HCT116 (cell line): Measurements from ENCODE around the gene PPP2CA. TPM values are rescaled to one million over a fixed set of nuclear protein-coding genes. Genes with fewer than 3 reads are reported as not detected.

Experiments
- ATAC-seq: fragments of 200-7000 bp; cut with Tn5 transposase; 2 replicates; pipeline ENCODE4 v1.9.1; 2020; ENCODE audit warnings: mild to moderate bottlenecking, moderate library complexity
- BruUV-seq: library from RNA; stranded (reverse); fragments of 400-500 nt; replicated peaks from 2 replicates; lab custom pipeline; 2021; lab: Mats Ljungman, UMichigan
- CTCF ChIA-PET: fragments of 300-600 bp; sonication (Branson Sonifier 250); formaldehyde crosslinking; loops from one replicate; lab custom pipeline; 2021; ENCODE audit warnings: antibody characterized with exemption; lab: Charles Lee
- POLR2A ChIA-PET: fragments of 300-600, 350-600 bp; sonication (Branson Sonifier 250); formaldehyde crosslinking; loops from one replicate; lab custom pipeline; 2021; ENCODE audit warnings: antibody characterized with exemption; lab: Charles Lee
- RAD21 ChIA-PET, 2 experiments: fragments of 300-600 bp; sonication (Branson Sonifier 250); formaldehyde crosslinking; loops; one replicate each; lab custom pipeline; 2023; ENCODE audit warnings: low total read pairs in 2 of 2; ENCODE audit not compliant: uncharacterized antibody in 2 of 2, unreplicated experiment in 2 of 2, low non-redundant PET in 1 of 2; lab: Charles Lee
- DNase-seq: peaks from one replicate; pipeline ENCODE4 v3.0.0-alpha.2; 2010; ENCODE audit warnings: low read depth, low spot score
- H2AFZ ChIP-seq: fragments of 200-600 bp; shearing (Covaris generic), sonication (generic); 2 replicates; pipeline ENCODE4 v1.6.1; 2017; ENCODE audit warnings: low read depth, mixed run types, mixed read lengths, antibody characterized with exemption, low read length; ENCODE audit not compliant: poor library complexity, severe bottlenecking
- H3K27ac ChIP-seq: 2 replicates; pipeline ENCODE4 v1.5.1; 2012; ENCODE audit warnings: low read depth, low read length
- H3K27me3 ChIP-seq: fragments of 200-600 bp; sonication (generic); 2 replicates; pipeline ENCODE4 v1.6.1; 2016; ENCODE audit warnings: mixed run types, low read length, mixed read lengths; ENCODE audit not compliant: insufficient read depth
- H3K36me3 ChIP-seq, 2 experiments: fragments of 200-500 bp in 1 of 2; fragments of 200-600 bp in 1 of 2; sonication (Bioruptor generic) in 1 of 2; sonication (generic) in 1 of 2; 2 replicates each; pipeline versions ENCODE4 v1.5.1 to v1.6.1; 2014 to 2016; ENCODE audit warnings: low read length in 2 of 2, inconsistent platforms in 1 of 2, mixed read lengths in 1 of 2, mixed run types in 1 of 2; ENCODE audit not compliant: insufficient read depth in 2 of 2, control insufficient read depth in 1 of 2
- H3K4me1 ChIP-seq, 2 experiments: fragments of 200-600 bp in 1 of 2; sonication (generic) in 1 of 2; 2 replicates each; pipeline versions ENCODE4 v1.5.1 to v1.6.1; 2012 to 2017; ENCODE audit warnings: low read length in 2 of 2, inconsistent platforms in 1 of 2, mild to moderate bottlenecking in 1 of 2, mixed read lengths in 1 of 2, mixed run types in 1 of 2, moderate library complexity in 1 of 2; ENCODE audit not compliant: insufficient read depth in 2 of 2, control insufficient read depth in 1 of 2
- H3K4me2 ChIP-seq: fragments of 200-600 bp; sonication (generic); 2 replicates; pipeline ENCODE4 v1.6.1; 2017; ENCODE audit warnings: mixed run types, low read length, mixed read lengths
- H3K4me3 ChIP-seq, 2 experiments: fragments of 200-600 bp in 1 of 2; sonication (generic) in 1 of 2; replicated peaks in 1 of 2; 2 replicates each; pipeline ENCODE4 v1.5.1; 2011 to 2016; ENCODE audit warnings: low read length in 2 of 2, control low read depth in 1 of 2, low read depth in 1 of 2, mild to moderate bottlenecking in 1 of 2, mixed read lengths in 1 of 2, mixed run types in 1 of 2
- H3K79me2 ChIP-seq: fragments of 200-600 bp; sonication (generic); 2 replicates; pipeline ENCODE4 v1.6.1; 2017; ENCODE audit warnings: mild to moderate bottlenecking, mixed run types, low read length, moderate library complexity, mixed read lengths; ENCODE audit not compliant: insufficient read depth
- H3K9ac ChIP-seq: fragments of 200-600 bp; sonication (generic); 2 replicates; pipeline ENCODE4 v1.6.1; 2016; ENCODE audit warnings: low read length, mixed read lengths
- H3K9me2 ChIP-seq: fragments of 200-600 bp; sonication (generic), shearing (Covaris generic); 2 replicates; pipeline ENCODE4 v1.6.1; 2017; ENCODE audit warnings: mixed run types, mild to moderate bottlenecking, moderate library complexity; ENCODE audit not compliant: insufficient read depth
- H3K9me3 ChIP-seq, 2 experiments: fragments of 200-500 bp in 1 of 2; fragments of 200-600 bp in 1 of 2; sonication (Bioruptor generic) in 1 of 2; sonication (generic) in 1 of 2; 2 replicates each; pipeline ENCODE4 v1.6.1; 2014 to 2017; ENCODE audit warnings: low read length in 2 of 2, mixed read lengths in 2 of 2, inconsistent platforms in 1 of 2, low read depth in 1 of 2, mild to moderate bottlenecking in 1 of 2, mixed run types in 1 of 2, moderate library complexity in 1 of 2; ENCODE audit not compliant: control insufficient read depth in 1 of 2, insufficient read depth in 1 of 2
- H4K20me1 ChIP-seq: fragments of 200-600 bp; sonication (generic), shearing (Covaris generic); 2 replicates; pipeline ENCODE4 v1.6.1; 2017; ENCODE audit warnings: mixed run types, mild to moderate bottlenecking, moderate library complexity; ENCODE audit not compliant: insufficient read depth
- ATF3 ChIP-seq: IDR thresholded peaks from 2 replicates; pipeline ENCODE4 v1.6.1; 2012
- CBX3 ChIP-seq: IDR thresholded peaks from 2 replicates; pipeline ENCODE4 v1.6.1; 2012; ENCODE audit warnings: low read depth
- CEBPB ChIP-seq: IDR thresholded peaks from 2 replicates; pipeline ENCODE4 v1.6.1; 2012; ENCODE audit warnings: low read depth
- CTCF ChIP-seq, 3 experiments: fragments of 200-600 bp in 1 of 3; sonication (generic) in 1 of 3; IDR thresholded peaks in 2 of 3; conservative IDR thresholded peaks in 1 of 3; 2 replicates each; pipeline ENCODE4 v1.5.1; 2012 to 2017; ENCODE audit warnings: low read depth in 2 of 3, low read length in 2 of 3, antibody characterized with exemption in 1 of 3, borderline replicate concordance in 1 of 3, control low read depth in 1 of 3, mild to moderate bottlenecking in 1 of 3, mixed read lengths in 1 of 3, mixed run types in 1 of 3, moderate library complexity in 1 of 3; ENCODE audit not compliant: insufficient read depth in 1 of 3
- ELF1 ChIP-seq: IDR thresholded peaks from 2 replicates; pipeline ENCODE4 v1.6.1; 2012; ENCODE audit warnings: low read depth, borderline replicate concordance
- EZH2 ChIP-seq: fragments of 200-600 bp; sonication (generic); IDR thresholded peaks from 2 replicates; pipeline ENCODE4 v1.6.1; 2017; ENCODE audit warnings: antibody characterized with exemption, mixed run types
- FOSL1 ChIP-seq: IDR thresholded peaks from 2 replicates; pipeline ENCODE4 v1.6.1; 2012; ENCODE audit warnings: low read depth
- MAX ChIP-seq: IDR thresholded peaks from 2 replicates; pipeline ENCODE4 v1.6.1; 2012
- POLR2A ChIP-seq: IDR thresholded peaks from 2 replicates; pipeline ENCODE4 v1.7.0; 2011; ENCODE audit warnings: borderline replicate concordance; ENCODE audit not compliant: insufficient read depth, insufficient read length; ENCODE audit errors: extremely low read depth
- POLR2AphosphoS5 ChIP-seq: IDR thresholded peaks from 2 replicates; pipeline ENCODE4 v1.6.1; 2011; ENCODE audit warnings: mild to moderate bottlenecking, low read depth, low read length, moderate library complexity
- RAD21 ChIP-seq: IDR thresholded peaks from 2 replicates; pipeline ENCODE4 v1.6.1; 2012; ENCODE audit warnings: low read depth, mild to moderate bottlenecking
- REST ChIP-seq: IDR thresholded peaks from 2 replicates; pipeline ENCODE4 v1.6.1; 2012; ENCODE audit warnings: low read depth
- SIN3A ChIP-seq: IDR thresholded peaks from 2 replicates; pipeline ENCODE4 v1.6.1; 2012; ENCODE audit warnings: low read depth
- SP1 ChIP-seq: IDR thresholded peaks from 2 replicates; pipeline ENCODE4 v1.6.1; 2012; ENCODE audit warnings: low read depth
- SRF ChIP-seq: IDR thresholded peaks from 2 replicates; pipeline ENCODE4 v1.6.1; 2012; ENCODE audit warnings: low read depth
- TCF7L2 ChIP-seq: IDR thresholded peaks from 2 replicates; pipeline ENCODE4 v1.7.0; 2011; ENCODE audit warnings: borderline replicate concordance, inconsistent platforms; ENCODE audit not compliant: insufficient read depth, insufficient read length; ENCODE audit errors: extremely low read depth
- ZBTB33 ChIP-seq: IDR thresholded peaks from 2 replicates; pipeline ENCODE4 v1.6.1; 2011; ENCODE audit warnings: mild to moderate bottlenecking, low read length, moderate library complexity; ENCODE audit not compliant: insufficient replicate concordance; ENCODE audit errors: extremely low read depth
- ZFX ChIP-seq: fragments of 450-650 bp; IDR thresholded peaks from 2 replicates; pipeline ENCODE4 v1.6.1; 2017
- ZNF274 ChIP-seq: fragments of 200-500 bp; sonication (Bioruptor generic); IDR thresholded peaks from 2 replicates; pipeline ENCODE4 v1.6.1; 2014; ENCODE audit warnings: mild to moderate bottlenecking, low read depth, low read length, inconsistent platforms
- intact Hi-C: fragments of 100-400 bp; cut with micrococcal nuclease; formaldehyde crosslinking; loops from 2 replicates; pipeline ENCODE4 v1.10.0; 2022
- total RNA-seq: library from RNA; stranded (reverse); gene quantifications from one replicate; pipeline ENCODE4 v1.2.1, GENCODE V29; 2021; ENCODE audit not compliant: unreplicated experiment

Gene PPP2CA
- total RNA-seq, 1 experiment from 2014 or later: 167 TPM

GRCh38 chr5:134148986-134149539 lies 76.8 kb downstream of the PPP2CA start:
- ChIA-PET CTCF (interaction anchor here (0.6 kb wide), 1 partner anchor 110 kb away, joined by 3 read pairs; no protein-coding TSS in a partner anchor), RAD21 (no interaction called here), POLR2A (no interaction called here)
- Histone ChIP-seq H3K4me1 (no peaks in the 10 kb centered on the region), H3K36me3 (peaks cover 21 to 66% of the 10 kb centered on the region in 2 experiments), H3K9ac (no peak overlapping the region), H3K27me3 (no peaks in the 10 kb centered on the region), H3K27ac (no peak overlapping the region), H2AFZ (no peak overlapping the region), H3K4me3 (no peak overlapping the region), H3K9me2 (no peaks in the 10 kb centered on the region), H4K20me1 (peaks cover 6% of the 10 kb centered on the region), H3K9me3 (no peaks in the 10 kb centered on the region), H3K4me2 (no peak overlapping the region), H3K79me2 (peaks cover 50% of the 10 kb centered on the region)
- no peak for TF ChIP-seq MAX
- no peak for TF ChIP-seq ZFX
- TF ChIP-seq EZH2: no peak
- no peak for TF ChIP-seq TCF7L2
- no peak for TF ChIP-seq ZBTB33
- no peak for TF ChIP-seq FOSL1
- TF ChIP-seq ZNF274: no peak
- TF ChIP-seq POLR2AphosphoS5: no peak
- no peak for TF ChIP-seq CBX3
- no peak for TF ChIP-seq SIN3A
- no peak for TF ChIP-seq SRF
- TF ChIP-seq CTCF (IDR thresholded peaks at IDR 0.05 in 2 of 3, conservative IDR thresholded peaks at IDR 0.05 in 1 of 3; ENCODE audit: borderline replicate concordance in 1 of 3, insufficient read depth in 1 of 3, low read depth in 2 of 3, low read length in 2 of 3): no peak
- no peak for TF ChIP-seq ELF1
- no peak for TF ChIP-seq ATF3
- no peak for TF ChIP-seq RAD21
- no peak for TF ChIP-seq CEBPB
- no peak for TF ChIP-seq POLR2A
- no peak for TF ChIP-seq REST
- no peak for TF ChIP-seq SP1
- no peak for ATAC-seq
- no peak for DNase-seq
- BruUV-seq: no TSS peak
- intact Hi-C loops: no loop called here
